IPS-11a (cell line): ENCODE data around the gene TSPAN9.

ENCODE experiments used
- H3K4me3 ChIP-seq: one replicate; pipeline ENCODE4 v1.5.1; 2013; ENCODE audit warnings: low read depth, low read length, control low read depth

Gene TSPAN9

GRCh38 chr12:3137814-3138445 is 60.8 kb downstream of the TSPAN9 start:
- no peak overlapping the region for H3K4me3 ChIP-seq

GRCh38 chr12:3138941-3139511 is 61.8 kb downstream of the TSPAN9 start:
- no peak overlapping the region for H3K4me3 ChIP-seq

- H3K4me3 ChIP-seq: no peak overlapping the region
These were observed 62.6 kb downstream of the TSPAN9 start for GRCh38 chr12:3139760-3140159.

GRCh38 chr12:3140284-3140683 is 63.1 kb downstream of the TSPAN9 start:
- H3K4me3 ChIP-seq: no peak overlapping the region

GRCh38 chr12:3141339-3142321 is 64.5 kb downstream of the TSPAN9 start:
- no peak overlapping the region for H3K4me3 ChIP-seq

GRCh38 chr12:3142386-3142785 is 65.2 kb downstream of the TSPAN9 start:
- H3K4me3 ChIP-seq: no peak overlapping the region

- H3K4me3 ChIP-seq: no peak overlapping the region
These were observed 67.3 kb downstream of the TSPAN9 start for GRCh38 chr12:3144495-3144894.

GRCh38 chr12:3145033-3145432 is 67.9 kb downstream of the TSPAN9 start:
- H3K4me3 ChIP-seq: no peak overlapping the region

GRCh38 chr12:3145546-3146310 is 68.5 kb downstream of the TSPAN9 start:
- no peak overlapping the region for H3K4me3 ChIP-seq

- no peak overlapping the region for H3K4me3 ChIP-seq
These were observed 70.1 kb downstream of the TSPAN9 start for GRCh38 chr12:3147260-3147659.

GRCh38 chr12:3148366-3149000 is 71.3 kb downstream of the TSPAN9 start:
- H3K4me3 ChIP-seq: no peak overlapping the region

- H3K4me3 ChIP-seq: no peak overlapping the region
These were observed 72.5 kb downstream of the TSPAN9 start for GRCh38 chr12:3149515-3150307.

- H3K4me3 ChIP-seq: no peak overlapping the region
These were observed 73.1 kb downstream of the TSPAN9 start for GRCh38 chr12:3150308-3150670.

GRCh38 chr12:3150931-3151835 is 74.0 kb downstream of the TSPAN9 start:
- no peak overlapping the region for H3K4me3 ChIP-seq

- H3K4me3 ChIP-seq: no peak overlapping the region
These were observed 74.9 kb downstream of the TSPAN9 start for GRCh38 chr12:3152011-3152511.

GRCh38 chr12:3152892-3153291 is 75.7 kb downstream of the TSPAN9 start:
- H3K4me3 ChIP-seq: no peak overlapping the region

GRCh38 chr12:3154006-3154405 is 76.8 kb downstream of the TSPAN9 start:
- H3K4me3 ChIP-seq: no peak overlapping the region

GRCh38 chr12:3155702-3156370 is 78.7 kb downstream of the TSPAN9 start:
- no peak overlapping the region for H3K4me3 ChIP-seq
